Skin epidermis (tissue), 12 donors: ENCODE data around the gene RNF151.
A peak's percentile ranks its signal among the peaks of the same experiment; 100 is the strongest.

Source experiments
- H3K27ac ChIP-seq, 21 experiments: fragments of 200-600 bp; sonication (generic) in 11 of 21; one replicate each; pipeline ENCODE4 v1.5.0; 2020; ENCODE audit warnings: mild to moderate bottlenecking in 3 of 21, inconsistent platforms in 2 of 21, moderate library complexity in 2 of 21
- H3K4me3 ChIP-seq, 7 experiments: fragments of 200-600 bp; sonication (generic) in 2 of 7; one replicate each; pipeline ENCODE4 v1.5.0; 2020; ENCODE audit warnings: inconsistent platforms in 2 of 7, mild to moderate bottlenecking in 2 of 7, moderate library complexity in 1 of 7

The RNF151 gene

DNA sequence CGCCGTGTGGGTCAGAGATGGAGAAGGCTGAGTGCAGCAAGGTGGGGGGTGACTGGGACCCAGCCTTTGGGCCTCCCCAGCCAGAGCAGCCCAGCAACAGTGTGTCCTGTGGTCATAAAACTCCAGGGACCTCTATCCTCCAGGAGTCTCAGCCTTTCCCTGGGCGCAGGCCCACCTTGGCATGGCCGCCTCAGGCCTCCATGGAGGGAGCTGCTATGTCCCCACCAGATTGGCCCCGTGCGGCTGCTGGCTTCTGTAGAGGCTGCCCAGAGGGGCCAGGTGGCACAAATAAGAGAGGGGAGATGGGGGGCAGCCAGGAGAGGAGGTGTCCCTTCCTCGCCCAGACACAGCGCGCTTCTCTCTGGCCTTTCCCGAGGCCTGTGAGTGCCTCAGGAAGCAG lies 20.5 kb downstream of the RNF151 start:
- H3K27ac ChIP-seq: no peak overlapping the region
- H3K4me3 ChIP-seq: no peak overlapping the region

DNA sequence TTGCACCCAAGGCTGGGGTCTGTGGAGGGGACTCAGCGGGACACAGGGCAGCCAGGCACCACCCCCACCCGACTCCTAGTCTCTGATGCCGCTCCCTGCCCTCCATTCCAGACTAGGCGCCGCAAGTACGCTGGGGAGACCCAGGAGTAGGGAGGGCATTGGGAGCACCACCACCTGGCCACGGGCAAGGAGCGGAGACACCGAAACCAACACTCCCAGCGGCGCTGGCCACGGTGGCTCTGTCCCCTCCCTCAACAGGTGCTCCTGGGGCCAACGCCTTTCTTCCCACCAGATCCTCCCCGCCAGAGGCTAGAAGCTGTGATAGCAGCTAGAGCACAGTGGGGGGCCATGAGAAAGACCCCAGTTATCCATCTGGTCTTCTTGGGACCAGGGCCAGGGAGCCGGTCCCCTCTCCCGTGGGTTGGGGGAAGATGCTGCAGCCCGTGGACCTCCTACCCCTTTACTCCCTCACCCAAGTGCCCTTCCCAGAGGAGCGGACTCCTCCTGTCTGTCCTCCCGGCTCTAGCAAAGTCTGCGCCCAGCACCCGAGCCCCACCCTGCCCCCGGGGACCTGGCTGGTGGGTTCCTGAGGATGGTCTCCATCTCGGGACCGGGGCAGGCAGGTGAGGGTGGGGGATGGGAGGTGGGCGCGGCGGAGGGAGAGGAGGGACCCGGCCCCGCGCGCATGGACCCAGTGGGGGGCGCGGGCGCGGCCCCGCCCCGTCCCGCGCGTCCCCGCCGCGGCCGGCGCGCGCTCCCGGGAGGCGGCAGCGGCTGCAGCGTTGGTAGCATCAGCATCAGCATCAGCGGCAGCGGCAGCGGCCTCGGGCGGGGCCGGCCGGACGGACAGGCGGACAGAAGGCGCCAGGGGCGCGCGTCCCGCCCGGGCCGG lies 22.8 kb downstream of the RNF151 start, which contains the start of gene SYNGR3:
Gene SYNGR3, plus strand, starts transcription at position 762 of the 892 bp plus-strand sequence. CDS start 133 bp downstream, outside the sequence.
- Histone ChIP-seq H3K4me3 (peak within 1 kb of the TSS; percentile 14 to 30 (median 17)), H3K27ac (peak within 1 kb of the TSS in 4 of 21 experiments; percentile 3 to 67 (median 38))

DNA sequence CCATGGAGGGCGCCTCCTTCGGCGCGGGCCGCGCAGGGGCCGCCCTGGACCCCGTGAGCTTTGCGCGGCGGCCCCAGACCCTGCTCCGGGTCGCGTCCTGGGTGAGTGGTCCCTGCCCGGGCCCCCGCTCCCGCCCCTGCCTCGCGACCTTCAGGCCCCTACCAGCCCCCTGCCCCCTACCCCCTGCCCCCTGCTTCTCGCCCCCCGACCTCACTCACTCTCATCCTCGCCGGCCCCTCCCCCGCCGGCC lies 23.4 kb downstream of the RNF151 start:
- Histone ChIP-seq H3K27ac (peak overlapping the region in 1 of 21 experiments; percentile 30), H3K4me3 (peak overlapping the region; percentile 14 to 30 (median 17))

DNA sequence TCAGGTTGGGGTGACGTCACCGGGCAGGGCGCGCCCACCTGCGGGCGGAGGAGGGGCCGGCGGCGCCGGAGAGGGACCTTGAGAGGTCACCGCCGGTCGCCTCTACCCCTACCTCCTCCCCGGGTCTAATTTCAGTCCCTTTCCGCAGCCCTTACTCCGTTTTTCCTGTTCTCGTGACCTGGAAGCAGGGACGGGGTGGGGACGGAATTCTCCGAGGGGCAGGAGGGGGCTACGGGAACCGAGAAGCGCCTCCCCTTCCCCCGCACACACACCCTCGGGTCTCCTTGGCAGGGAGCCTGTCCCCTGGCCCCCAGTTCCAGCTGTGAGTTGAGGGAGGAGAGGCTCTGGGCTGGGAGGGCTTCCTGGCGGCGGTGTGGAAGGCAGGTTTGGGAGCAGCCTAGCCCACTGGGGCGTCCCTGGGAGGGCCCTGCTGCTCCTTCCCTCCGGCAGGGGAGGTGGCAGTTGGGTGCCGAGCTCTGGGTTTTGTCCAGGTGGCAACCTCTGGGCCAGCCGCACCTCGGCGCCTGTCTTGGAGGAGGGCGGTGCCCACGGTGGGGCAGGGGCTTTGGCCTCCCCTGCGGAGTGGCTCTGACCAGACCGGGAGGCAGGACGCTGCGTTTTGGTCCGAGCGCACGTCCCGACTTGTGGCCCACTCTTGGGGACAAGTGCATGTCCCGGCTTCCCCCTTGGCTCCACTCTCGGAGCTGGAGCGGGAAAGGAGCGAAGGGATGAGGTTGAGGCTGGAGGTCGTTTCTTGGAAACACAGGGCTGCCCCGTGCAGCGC lies 23.9 kb downstream of the RNF151 start:
- Histone ChIP-seq H3K4me3 (peak overlapping the region; percentile 14 to 30 (median 17)), H3K27ac (peak overlapping the region in 4 of 21 experiments; percentile 3 to 67 (median 38))

DNA sequence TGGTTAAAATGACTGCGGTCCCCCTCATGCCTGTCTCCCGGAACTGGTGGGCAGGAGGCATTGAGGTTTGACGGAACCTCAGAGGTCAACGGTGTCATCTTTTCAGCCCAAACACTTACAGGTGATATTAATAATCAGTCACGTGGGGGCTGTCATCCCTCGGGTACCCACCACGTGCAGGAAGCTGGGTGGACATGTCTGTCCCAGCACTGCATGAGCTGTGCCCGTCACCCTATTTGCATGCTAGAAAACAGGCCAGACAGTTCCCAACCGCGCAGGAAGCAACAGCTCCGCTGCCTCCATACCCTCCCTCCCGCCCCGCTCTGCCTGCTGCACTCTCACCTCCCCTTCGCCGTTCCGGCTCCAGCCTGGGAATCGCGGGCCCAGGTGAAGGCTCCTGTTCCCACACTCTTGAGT lies 24.5 kb downstream of the RNF151 start:
- Histone ChIP-seq H3K4me3 (peak overlapping the region in 5 of 7 experiments; percentile 20 to 33 (median 27)), H3K27ac (peak overlapping the region in 8 of 21 experiments; percentile 3 to 80 (median 63))

DNA sequence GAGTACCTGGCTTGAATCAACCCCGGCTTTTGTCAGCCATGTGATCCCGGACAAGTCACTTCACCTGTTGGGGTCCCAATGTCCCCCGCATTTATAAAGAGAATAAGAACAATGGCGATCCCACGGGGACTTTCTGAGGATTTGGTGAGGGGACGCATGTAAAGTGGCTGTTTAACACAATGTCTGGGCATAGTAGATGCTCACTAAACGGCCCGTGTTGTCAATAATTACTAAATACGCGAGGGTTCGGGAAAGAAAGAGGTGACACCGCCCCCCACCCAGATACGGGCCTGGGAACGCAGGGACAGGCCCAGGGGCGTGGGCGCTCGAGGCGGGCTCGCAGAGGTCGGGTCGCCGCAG lies 24.9 kb downstream of the RNF151 start:
- Histone ChIP-seq H3K27ac (peak overlapping the region in 10 of 21 experiments; percentile 10 to 80 (median 50)), H3K4me3 (peak overlapping the region; percentile 20 to 33 (median 27))

DNA sequence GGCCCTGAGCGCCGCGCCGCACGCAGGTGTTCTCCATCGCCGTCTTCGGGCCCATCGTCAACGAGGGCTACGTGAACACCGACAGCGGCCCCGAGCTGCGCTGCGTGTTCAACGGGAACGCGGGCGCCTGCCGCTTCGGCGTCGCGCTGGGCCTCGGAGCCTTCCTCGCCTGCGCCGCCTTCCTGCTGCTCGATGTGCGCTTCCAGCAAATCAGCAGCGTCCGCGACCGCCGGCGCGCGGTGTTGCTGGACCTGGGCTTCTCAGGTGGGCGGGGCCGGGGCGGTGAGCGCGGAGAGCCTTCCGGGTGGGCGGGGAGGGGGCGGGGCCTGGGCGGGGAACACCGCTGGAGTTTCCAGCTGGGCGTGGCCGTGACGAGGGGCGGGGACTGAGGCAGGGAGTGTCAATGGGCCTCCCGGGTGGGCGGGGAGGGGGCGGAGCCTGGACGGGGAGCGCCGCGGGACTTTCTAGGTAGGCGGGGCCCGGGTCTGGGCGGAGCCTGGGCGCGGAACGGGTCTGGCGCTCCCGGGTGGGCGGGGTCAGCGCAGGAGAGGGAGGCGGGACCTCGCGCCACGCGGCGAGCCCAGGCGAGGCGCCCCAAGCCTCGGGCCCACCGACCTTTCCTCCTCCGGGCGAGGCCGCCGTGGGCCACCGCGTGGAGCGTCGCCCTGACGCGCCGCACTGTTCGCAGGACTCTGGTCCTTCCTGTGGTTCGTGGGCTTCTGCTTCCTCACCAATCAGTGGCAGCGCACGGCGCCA lies 25.5 kb downstream of the RNF151 start:
- Histone ChIP-seq H3K4me3 (peak overlapping the region; percentile 20 to 33 (median 27)), H3K27ac (peak overlapping the region in 10 of 21 experiments; percentile 10 to 80 (median 50))

DNA sequence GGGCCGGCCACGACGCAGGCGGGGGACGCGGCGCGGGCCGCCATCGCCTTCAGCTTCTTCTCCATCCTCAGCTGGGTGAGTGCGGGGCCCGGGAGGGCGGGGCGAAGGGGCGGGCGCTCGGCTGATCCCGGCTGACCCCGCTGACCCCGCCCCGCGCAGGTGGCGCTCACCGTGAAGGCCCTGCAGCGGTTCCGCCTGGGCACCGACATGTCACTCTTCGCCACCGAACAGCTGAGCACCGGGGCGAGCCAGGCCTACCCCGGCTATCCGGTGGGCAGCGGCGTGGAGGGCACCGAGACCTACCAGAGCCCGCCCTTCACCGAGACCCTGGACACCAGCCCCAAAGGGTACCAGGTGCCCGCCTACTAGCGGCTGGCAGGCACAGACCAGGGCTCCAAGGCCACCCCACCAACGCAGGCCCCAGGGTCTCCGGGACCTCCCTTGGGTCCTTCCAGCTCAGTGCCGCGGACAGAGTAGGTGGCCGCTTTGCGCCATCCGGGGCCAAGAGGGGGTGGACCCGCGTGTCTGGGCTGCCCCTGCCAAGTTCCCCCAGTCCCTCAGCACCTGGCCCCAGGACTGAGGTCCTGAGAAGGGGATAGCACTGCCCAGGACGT lies 26.2 kb downstream of the RNF151 start:
- Histone ChIP-seq H3K4me3 (peak overlapping the region in 2 of 7 experiments; percentile 20 to 27), H3K27ac (peak overlapping the region in 2 of 21 experiments; percentile 11 to 33)

DNA sequence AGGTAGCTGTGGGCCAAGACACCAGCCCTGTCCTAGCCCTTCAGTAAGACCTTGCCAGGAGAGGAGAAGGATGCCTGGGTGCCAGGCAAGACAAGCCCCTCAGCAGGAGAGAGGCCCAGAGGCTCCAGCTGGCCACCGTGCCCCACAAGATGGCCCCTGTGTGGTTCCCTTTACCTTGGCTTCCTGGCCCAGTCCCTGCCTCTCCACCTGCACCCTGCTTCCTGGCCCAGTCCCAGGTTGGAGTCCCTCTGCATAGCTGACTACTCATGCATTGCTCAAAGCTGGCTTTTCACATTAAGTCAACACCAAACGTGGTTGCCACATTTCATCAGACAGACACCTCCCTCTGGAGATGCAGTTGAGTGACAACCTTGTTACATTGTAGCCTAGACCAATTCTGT lies 27.1 kb downstream of the RNF151 start:
- Histone ChIP-seq H3K4me3 (no peak overlapping the region), H3K27ac (peak overlapping the region in 1 of 21 experiments; percentile 7)

DNA sequence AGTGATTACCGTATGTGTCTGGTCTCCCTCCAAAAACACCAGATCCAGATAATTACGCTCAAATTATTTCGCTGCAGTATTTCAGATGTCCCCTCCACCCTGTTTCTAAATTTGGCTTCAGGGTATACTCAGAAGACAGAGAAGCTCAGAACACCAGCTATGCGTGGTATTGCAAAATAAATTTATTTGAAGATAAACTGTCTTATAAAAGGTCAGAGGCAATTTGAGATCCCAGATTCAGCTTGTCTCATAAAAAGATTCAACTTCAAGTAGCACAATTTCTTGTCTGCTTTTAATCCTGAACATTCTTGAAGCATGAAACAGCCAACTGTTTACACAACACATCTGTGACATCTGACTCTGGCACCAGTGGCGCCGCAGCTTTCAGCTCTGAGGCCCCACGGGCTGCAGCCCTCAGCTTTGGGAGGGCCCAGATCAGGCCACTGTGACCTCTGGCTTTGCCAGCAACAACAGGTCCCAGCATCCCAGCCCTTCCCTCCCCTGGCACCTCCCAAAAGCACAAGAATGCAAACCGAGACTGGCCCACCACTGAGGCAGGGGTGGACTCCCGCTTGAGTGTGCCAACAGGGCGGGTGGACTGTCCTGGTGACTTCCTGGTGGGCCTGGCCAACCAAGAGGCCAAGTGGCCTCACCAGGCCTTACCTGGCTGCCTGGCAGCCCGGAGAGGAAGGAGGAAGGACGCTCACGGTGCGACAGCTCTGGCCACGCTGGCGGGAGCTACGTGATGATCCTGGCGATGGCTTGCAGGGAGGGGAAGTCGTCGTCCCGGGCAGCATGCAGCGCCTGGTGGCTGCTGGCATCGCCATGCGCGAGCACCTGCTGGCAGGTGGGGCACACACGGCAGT lies 31.1 kb downstream of the RNF151 start:
- Histone ChIP-seq H3K4me3 (no peak overlapping the region), H3K27ac (peak overlapping the region in 6 of 21 experiments; percentile 15 to 64 (median 29))

DNA sequence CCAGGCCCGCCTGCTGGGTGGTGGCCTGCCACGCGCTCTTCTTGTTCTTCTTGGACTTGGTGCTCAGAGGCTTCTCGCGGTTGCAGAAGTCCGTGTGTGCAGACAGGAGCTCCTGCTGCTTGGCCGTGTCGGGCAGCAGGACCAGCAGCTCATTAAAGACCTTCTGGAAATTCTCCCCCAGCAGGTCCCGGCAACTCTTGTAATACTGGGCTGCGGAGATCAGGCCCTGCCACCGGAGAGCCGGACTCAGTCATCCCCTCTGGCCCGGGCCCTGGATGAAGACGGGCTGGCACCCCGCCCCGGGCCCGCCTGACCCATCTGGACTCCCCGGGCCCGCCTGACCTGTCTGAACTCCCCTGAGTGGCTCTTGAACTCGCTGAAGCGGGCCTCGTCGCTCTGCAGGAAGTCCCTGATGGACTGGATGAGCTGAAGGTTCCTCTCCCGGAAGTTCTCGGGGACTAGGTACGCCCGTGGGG lies 31.7 kb downstream of the RNF151 start:
- no peak overlapping the region for H3K4me3 ChIP-seq
- peak overlapping the region in 3 of 21 experiments; percentile 29 to 42 (median 29) for H3K27ac ChIP-seq

DNA sequence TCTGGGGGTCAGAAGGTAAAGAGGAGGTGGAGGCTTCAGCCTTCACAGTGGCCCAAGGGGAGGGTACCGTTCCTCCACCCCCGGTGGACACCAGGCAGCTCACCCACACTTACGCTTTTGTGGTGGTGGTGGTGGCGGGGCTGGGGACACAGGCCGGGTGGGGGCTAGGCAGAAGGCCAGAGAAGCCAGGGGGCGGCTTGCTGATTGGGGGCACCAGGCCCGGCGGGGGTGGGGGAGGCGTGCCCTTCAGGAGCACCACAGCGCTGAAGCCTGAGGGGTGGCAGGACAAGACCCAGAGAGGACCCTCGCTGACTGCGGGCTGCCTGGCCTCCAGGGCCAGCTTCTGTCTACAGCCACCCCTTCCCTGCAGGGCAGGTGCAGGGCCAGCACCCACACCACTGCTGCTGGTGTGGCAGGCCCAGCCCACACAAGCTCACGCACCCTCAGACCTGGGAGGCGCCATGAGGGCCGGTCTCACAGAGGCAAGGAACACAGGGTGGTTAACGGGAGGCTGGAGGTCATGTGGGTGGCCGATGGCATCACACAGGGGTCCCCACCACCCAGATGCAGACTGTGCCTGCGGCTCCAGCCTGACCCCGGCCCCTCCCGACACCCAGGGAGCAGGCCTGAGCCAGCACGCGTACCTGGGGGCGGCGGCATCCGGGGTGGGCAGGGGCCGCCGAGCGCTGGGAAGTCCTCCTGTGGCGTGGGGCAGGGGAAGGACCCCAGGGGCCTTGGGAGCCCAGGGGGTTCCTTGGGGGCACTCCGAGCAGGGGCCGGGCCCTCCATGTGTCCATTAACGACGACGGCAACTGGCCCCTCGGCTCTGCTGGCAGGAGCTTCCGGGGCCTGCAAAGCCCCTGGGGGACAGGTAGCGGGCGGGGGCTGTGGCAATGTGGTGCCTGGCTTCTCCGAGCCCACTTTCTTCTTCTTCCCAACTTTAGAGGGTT lies 32.5 kb downstream of the RNF151 start:
- peak overlapping the region in 2 of 21 experiments; percentile 2 to 14 for H3K27ac ChIP-seq
- H3K4me3 ChIP-seq: no peak overlapping the region

DNA sequence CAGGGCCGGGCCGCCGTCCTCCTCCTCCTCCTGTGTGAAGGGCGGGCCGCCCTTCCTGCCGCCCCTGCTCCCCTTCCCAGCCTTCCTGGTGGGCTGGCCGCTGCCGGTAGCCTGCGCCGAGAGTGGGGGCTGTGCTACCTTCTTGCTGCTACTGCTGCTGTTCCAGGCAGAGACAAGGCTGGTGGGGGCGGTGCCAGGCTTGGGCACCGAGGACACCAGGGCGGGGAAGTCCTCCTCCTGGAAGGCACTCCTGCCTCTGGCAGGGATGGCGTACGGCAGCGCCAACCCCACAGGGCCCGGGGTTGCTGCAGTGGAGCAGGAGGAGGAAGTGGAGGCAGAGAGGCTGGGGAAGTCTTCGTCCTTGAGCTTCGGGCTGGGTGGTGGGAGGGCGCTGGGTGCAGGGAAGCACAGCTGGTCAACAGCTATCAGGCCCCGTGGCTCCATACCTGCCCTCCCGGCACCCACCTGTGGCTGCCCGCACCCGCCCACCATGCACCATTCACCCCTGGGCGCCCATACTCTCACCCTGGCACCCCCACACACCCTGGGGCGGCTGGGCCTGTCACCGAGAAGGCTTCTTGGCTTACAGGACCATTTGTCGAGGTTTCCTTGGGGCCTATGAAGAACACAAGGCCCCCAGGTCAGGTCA lies 33.3 kb downstream of the RNF151 start:
- no peak overlapping the region for H3K4me3 ChIP-seq
- H3K27ac ChIP-seq: no peak overlapping the region

DNA sequence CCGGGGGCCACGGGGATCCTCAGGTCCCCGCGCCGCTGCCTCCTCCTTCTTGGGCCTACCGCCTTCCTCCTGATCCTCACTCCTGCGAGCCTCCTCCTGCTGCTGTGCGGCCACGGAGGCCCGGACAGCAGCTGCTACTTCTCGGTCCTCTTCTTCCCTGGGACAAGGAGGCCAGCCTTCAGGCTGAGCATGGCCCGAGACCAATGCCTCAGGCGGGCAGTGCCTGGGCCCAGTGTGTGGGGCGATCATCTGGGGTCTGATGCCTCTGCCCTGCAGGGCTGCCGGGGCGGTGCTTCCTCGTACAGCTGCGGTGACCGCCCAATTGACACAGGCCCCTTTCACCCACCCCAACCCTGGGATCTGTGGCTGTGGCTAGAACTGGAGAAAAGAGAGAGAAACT lies 34.4 kb downstream of the RNF151 start:
- Histone ChIP-seq H3K4me3 (no peak overlapping the region), H3K27ac (no peak overlapping the region)

DNA sequence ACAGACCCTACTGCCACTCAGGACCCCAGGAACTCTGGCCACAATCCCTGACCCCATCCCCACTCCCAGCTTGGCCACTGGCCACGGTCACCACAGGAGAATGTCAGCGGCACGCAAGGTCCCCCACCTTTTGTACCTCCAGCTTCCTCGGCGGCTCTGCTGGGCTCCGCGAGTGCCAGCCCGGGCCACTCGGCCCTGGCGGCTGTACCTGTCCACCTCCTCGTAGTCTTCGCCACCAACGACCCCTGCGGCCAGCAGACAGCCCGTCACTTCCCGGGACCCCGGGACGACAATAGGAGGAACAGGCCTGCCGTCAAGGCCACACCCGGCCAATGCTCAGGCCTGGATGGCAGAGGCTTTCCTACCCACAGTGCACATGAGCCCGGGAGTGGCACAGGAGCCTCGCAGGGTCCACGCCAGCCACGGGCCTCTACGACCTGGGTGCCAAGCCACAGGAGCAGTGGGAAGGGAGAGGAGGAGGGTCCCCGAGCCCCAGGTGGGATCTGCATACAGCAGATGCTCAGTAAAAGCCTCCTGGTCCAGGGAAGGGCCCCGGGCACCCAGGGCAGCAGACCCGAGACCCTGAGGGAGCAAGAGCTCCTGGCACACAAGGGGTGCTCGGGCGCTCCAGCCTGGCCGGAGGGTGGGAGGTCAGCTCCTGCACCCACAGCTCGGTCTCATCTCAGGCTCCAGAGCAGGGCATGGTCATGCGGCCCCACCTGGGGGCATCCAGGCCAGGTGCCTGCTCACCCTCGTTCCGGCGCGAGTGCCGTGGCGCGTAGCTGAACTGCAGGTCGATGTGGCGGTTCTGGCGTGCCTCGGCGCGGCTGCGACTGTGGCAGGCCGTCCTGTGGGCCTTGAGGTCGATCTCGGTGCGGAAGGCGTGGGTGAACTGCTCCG lies 35.0 kb downstream of the RNF151 start:
- no peak overlapping the region for H3K4me3 ChIP-seq
- no peak overlapping the region for H3K27ac ChIP-seq
